Bronchial epithelial cell (primary cell): ENCODE measurements around the gene MYO1H. TPM values are rescaled to one million over a fixed set of nuclear protein-coding genes. Genes with fewer than 3 reads are reported as not detected.
A peak's percentile ranks its signal among the peaks of the same experiment; 100 is the strongest.

Source experiments
- DNase-seq: peaks from one replicate; pipeline ENCODE4 v3.0.0-alpha.2; 2010; ENCODE audit warnings: low read depth
- FAIRE-seq: peaks from 2 replicates; lab custom pipeline; 2011; peaks lifted over from hg19 to GRCh38; lab: Jason Lieb, UNC
- H3K27me3 ChIP-seq: 2 replicates; pipeline ENCODE4 v1.5.1; 2011; ENCODE audit warnings: low read length; ENCODE audit not compliant: control insufficient read depth, insufficient read depth
- H3K36me3 ChIP-seq: 2 replicates; pipeline ENCODE4 v1.5.1; 2011; ENCODE audit warnings: low read length; ENCODE audit not compliant: control insufficient read depth, insufficient read depth
- H3K4me3 ChIP-seq: 2 replicates; pipeline ENCODE4 v1.5.1; 2011; ENCODE audit warnings: mild to moderate bottlenecking, low read depth, low read length, control low read depth
- CTCF ChIP-seq: IDR thresholded peaks from 2 replicates; pipeline ENCODE4 v1.5.1; 2011; ENCODE audit warnings: mild to moderate bottlenecking, moderate library complexity, low read length, control low read depth, inconsistent platforms; ENCODE audit not compliant: insufficient read depth, severe bottlenecking
- total RNA-seq: library from RNA; depleted of rRNA; stranded (reverse); fragments of >200 nt; gene quantifications from 2 replicates; pipeline ENCODE4 v1.2.1, GENCODE V29; 2014

Gene MYO1H
- total RNA-seq, 1 donor from 2014 or later, result not detected

- DNase-seq, result no peak
- peaks cover 29% of the 10 kb centered on the region for H3K36me3 ChIP-seq
- H3K4me3 ChIP-seq, result no peak overlapping the region
- no peak for TF ChIP-seq CTCF
- no peaks in the 10 kb centered on the region for H3K27me3 ChIP-seq
- FAIRE-seq, result peak; percentile 40
Measured at GRCh38 chr12:109487181-109488050, 139.7 kb downstream of the MYO1H start.

- FAIRE-seq (no peak), DNase-seq (no peak)
- Histone ChIP-seq H3K36me3 (peaks cover 30% of the 10 kb centered on the region), H3K4me3 (no peak overlapping the region), H3K27me3 (no peaks in the 10 kb centered on the region)
- TF ChIP-seq CTCF, result no peak
Measured at GRCh38 chr12:109488051-109488665, 140.5 kb downstream of the MYO1H start.

GRCh38 chr12:109489016-109489954 is 141.6 kb downstream of the MYO1H start:
- FAIRE-seq (peak; percentile 28), DNase-seq (no peak)
- TF ChIP-seq CTCF, result no peak
- H3K27me3 ChIP-seq, result no peaks in the 10 kb centered on the region
- peaks cover 26% of the 10 kb centered on the region for H3K36me3 ChIP-seq
- H3K4me3 ChIP-seq, result no peak overlapping the region

GRCh38 chr12:109489955-109490565 is 142.4 kb downstream of the MYO1H start:
- no peak overlapping the region for H3K4me3 ChIP-seq
- H3K27me3 ChIP-seq, result no peaks in the 10 kb centered on the region
- DNase-seq (no peak), FAIRE-seq (peak; percentile 70)
- H3K36me3 ChIP-seq, result peaks cover 24% of the 10 kb centered on the region
- no peak for TF ChIP-seq CTCF

- H3K27me3 ChIP-seq, result no peaks in the 10 kb centered on the region
- TF ChIP-seq CTCF, result no peak
- FAIRE-seq (no peak), DNase-seq (no peak)
- no peak overlapping the region for H3K4me3 ChIP-seq
- peaks cover 16% of the 10 kb centered on the region for H3K36me3 ChIP-seq
Measured at GRCh38 chr12:109491671-109492070, 144.0 kb downstream of the MYO1H start.
